K562 (cell line): Measurements from ENCODE around the gene UBQLN3. TPM values are rescaled to one million over a fixed set of nuclear protein-coding genes. Genes with fewer than 3 reads are reported as not detected.

Source experiments
- ATAC-seq: fragments of 200-7000 bp; cut with Tn5 transposase; 3 replicates; pipeline ENCODE4 v1.9.1; 2020; ENCODE audit warnings: moderate library complexity
- BruUV-seq: library from RNA; stranded (reverse); fragments of 400-500 nt; replicated peaks from 2 replicates; lab custom pipeline; 2021; lab: Mats Ljungman, UMichigan
- CTCF ChIA-PET: fragments of 300-600 bp; formaldehyde crosslinking; extraction: SDS; loops from one replicate; lab custom pipeline; 2021; ENCODE audit warnings: low intra/inter-chr PET ratio; lab: Yijun Ruan, JAX
- POLR2A ChIA-PET: fragments of 300-600, 350-650 bp; sonication (Branson Sonifier 250); formaldehyde crosslinking; extraction: SDS; loops from one replicate; lab custom pipeline; 2021; ENCODE audit warnings: antibody characterized with exemption, inconsistent platforms; lab: Yijun Ruan, JAX
- DNase-seq, 4 experiments: peaks; one replicate each; pipeline versions ENCODE4 v3.0.0 to v3.0.0-alpha.2; 2011 to 2018; ENCODE audit warnings: low spot score in 3 of 4, mixed read lengths in 3 of 4; ENCODE audit errors: extremely low read depth in 1 of 4
- FAIRE-seq: peaks from 2 replicates; lab custom pipeline; 2011; peaks lifted over from hg19 to GRCh38; lab: Jason Lieb, UNC
- H2AFZ ChIP-seq: 2 replicates; pipeline ENCODE4 v1.6.0; 2011; ENCODE audit warnings: low read depth, low read length, control low read depth, inconsistent platforms
- H3K27ac ChIP-seq: fragments of 200-600 bp; 3 replicates; pipeline ENCODE4 v1.8.0; 2011; ENCODE audit warnings: low read depth, mild to moderate bottlenecking, control low read depth, inconsistent platforms, low read length, moderate library complexity, mixed read lengths; ENCODE audit errors: extremely low read depth
- H3K27me3 ChIP-seq, 2 experiments: fragments of 300-600 bp in 1 of 2; 2 replicates in 1 of 2; 3 replicates in 1 of 2; pipeline versions ENCODE4 v1.6.0 to v1.8.0; 2011; ENCODE audit warnings: inconsistent platforms in 2 of 2, low read length in 2 of 2, mild to moderate bottlenecking in 1 of 2, mixed read lengths in 1 of 2, moderate library complexity in 1 of 2; ENCODE audit not compliant: control insufficient read depth in 2 of 2, insufficient read depth in 2 of 2
- H3K36me3 ChIP-seq: fragments of 300-600 bp; 3 replicates; pipeline ENCODE4 v1.8.0; 2011; ENCODE audit warnings: mild to moderate bottlenecking, low read length, inconsistent platforms; ENCODE audit not compliant: control insufficient read depth, insufficient read depth
- H3K4me1 ChIP-seq, 2 experiments: fragments of 200-600 bp in 1 of 2; replicated peaks in 1 of 2; 2 replicates in 1 of 2; 3 replicates in 1 of 2; pipeline versions ENCODE4 v1.5.1 to v1.8.0; 2011; ENCODE audit warnings: inconsistent platforms in 2 of 2, low read length in 2 of 2, mild to moderate bottlenecking in 1 of 2, mixed read lengths in 1 of 2, moderate library complexity in 1 of 2; ENCODE audit not compliant: control insufficient read depth in 2 of 2, insufficient read depth in 2 of 2
- H3K4me2 ChIP-seq: 2 replicates; pipeline ENCODE4 v1.6.1; 2011; ENCODE audit warnings: low read length, control low read depth, inconsistent platforms, mixed read lengths; ENCODE audit not compliant: insufficient read depth
- H3K4me3 ChIP-seq: fragments of 200-600 bp; sonication (generic), shearing (Covaris generic); 2 replicates; pipeline ENCODE4 v1.5.1; 2016; ENCODE audit warnings: control low read depth, inconsistent platforms
- H3K79me2 ChIP-seq: fragments of 200-600 bp; 3 replicates; pipeline ENCODE4 v1.8.0; 2011; ENCODE audit warnings: low read length, inconsistent platforms; ENCODE audit not compliant: control insufficient read depth, insufficient read depth
- H3K9ac ChIP-seq, 2 experiments: 2 replicates each; pipeline versions ENCODE4 v1.6.0 to v1.6.1; 2011; ENCODE audit warnings: low read depth in 2 of 2, low read length in 2 of 2, control low read depth in 1 of 2, inconsistent platforms in 1 of 2, mild to moderate bottlenecking in 1 of 2, mixed read lengths in 1 of 2; ENCODE audit not compliant: insufficient read depth in 1 of 2
- H3K9me1 ChIP-seq: one replicate; pipeline ENCODE4 v1.6.0; 2011; ENCODE audit warnings: inconsistent platforms, mild to moderate bottlenecking, low read length, moderate library complexity; ENCODE audit not compliant: control insufficient read depth, insufficient read depth
- H3K9me3 ChIP-seq: replicated peaks from 2 replicates; pipeline ENCODE4 v1.5.1; 2011; ENCODE audit warnings: low read depth, low read length, inconsistent platforms; ENCODE audit not compliant: control insufficient read depth, insufficient read depth
- H4K20me1 ChIP-seq: replicated peaks from 2 replicates; pipeline ENCODE4 v1.6.1; 2011; ENCODE audit warnings: low read length, inconsistent platforms, mixed read lengths; ENCODE audit not compliant: control insufficient read depth, insufficient read depth
- CXXC5 ChIP-seq: fragments of 250-450 bp; sonication (Bioruptor Pico); IDR thresholded peaks from 2 replicates; pipeline ENCODE4 v1.8.0; 2022; ENCODE audit warnings: inconsistent platforms, mild to moderate bottlenecking, moderate library complexity
- HMGN3 ChIP-seq: IDR thresholded peaks from 2 replicates; pipeline ENCODE4 v1.6.1; 2011; ENCODE audit warnings: borderline replicate concordance, low read depth, mild to moderate bottlenecking, mixed read lengths, low read length; ENCODE audit not compliant: insufficient read length; ENCODE audit errors: extremely low read depth
- JUND ChIP-seq, 2 experiments: IDR thresholded peaks; 2 replicates in 1 of 2; 3 replicates in 1 of 2; pipeline ENCODE4 v1.6.1; 2011; ENCODE audit warnings: borderline replicate concordance in 2 of 2, low read depth in 2 of 2, low read length in 2 of 2, improper control_type of control experiment in 1 of 2, missing biosample characterization in 1 of 2, missing genetic modification characterization in 1 of 2, missing genetic modification reagents in 1 of 2
- NCOA1 ChIP-seq: fragments of 450-650 bp; IDR thresholded peaks from 2 replicates; pipeline ENCODE4 v1.6.1; 2016; ENCODE audit warnings: low read depth
- SAFB2 ChIP-seq: fragments of 200-400 bp; formaldehyde crosslinking; IDR thresholded peaks from 2 replicates; pipeline ENCODE4 v1.6.1; 2018; ENCODE audit warnings: borderline replicate concordance, low read length, low read depth, moderate library complexity; ENCODE audit not compliant: severe bottlenecking
- SMARCA5 ChIP-seq: fragments of 450-650 bp; IDR thresholded peaks from 2 replicates; pipeline ENCODE4 v1.6.1; 2016
- SOX6 ChIP-seq: fragments of 450-650 bp; IDR thresholded peaks from 2 replicates; pipeline ENCODE4 v1.6.1; 2014; ENCODE audit warnings: mild to moderate bottlenecking
- YBX1 ChIP-seq: fragments of 450-650 bp; IDR thresholded peaks from 2 replicates; pipeline ENCODE4 v1.7.1; 2016; ENCODE audit warnings: mild to moderate bottlenecking
- ZBTB11 ChIP-seq, 3 experiments: fragments of 200-800 bp in 1 of 3; fragments of 250-450 bp in 1 of 3; fragments of 450-650 bp in 1 of 3; sonication (Bioruptor Pico) in 1 of 3; sonication (Bioruptor generic) in 1 of 3; formaldehyde crosslinking in 1 of 3; IDR thresholded peaks; 2 replicates each; pipeline versions ENCODE4 v1.6.1 to v1.8.0; 2016 to 2022; ENCODE audit warnings: mild to moderate bottlenecking in 2 of 3, missing genetic modification characterization in 2 of 3, missing compliant biosample characterization in 1 of 3, moderate library complexity in 1 of 3
- ZMIZ1 ChIP-seq, 2 experiments: fragments of 150-350 bp in 1 of 2; IDR thresholded peaks; 2 replicates each; pipeline ENCODE4 v1.6.1; 2012 to 2016; ENCODE audit warnings: low read depth in 2 of 2, low read length in 2 of 2, mild to moderate bottlenecking in 1 of 2, moderate library complexity in 1 of 2
- ZNF12 ChIP-seq: sonication (generic); formaldehyde crosslinking; IDR thresholded peaks from 2 replicates; pipeline ENCODE4 v1.4.0; 2020; ENCODE audit warnings: mild to moderate bottlenecking, missing genetic modification reagents
- ZNF23 ChIP-seq: fragments of 250-450 bp; sonication (Bioruptor Pico); IDR thresholded peaks from 2 replicates; pipeline ENCODE4 v1.4.0; 2020; ENCODE audit warnings: mild to moderate bottlenecking
- WGBS: fragments of 100-300 bp; shearing (Covaris generic); methylation state at CpG from one replicate; pipeline ENCODE4 v1.1.6; 2016; ENCODE audit warnings: low coverage, mixed read lengths; ENCODE audit not compliant: insufficient coverage; ENCODE audit errors: missing lambda C conversion rate; 5-methylcytosine and 5-hydroxymethylcytosine counted together
- in situ Hi-C: fragments of 300-500 bp; cut with MboI; formaldehyde crosslinking; loops from 4 replicates; pipeline ENCODE4 v1.15.0; 2018; ENCODE audit warnings: inconsistent platforms, mixed read lengths
- intact Hi-C: fragments of 100-400 bp; cut with micrococcal nuclease; formaldehyde crosslinking; loops from 2 replicates; pipeline ENCODE4 v1.14.2; 2022
- polyA plus RNA-seq, 8 experiments: library from polyadenylated mRNA; depleted of rRNA in 4 of 8; stranded (reverse) in 5 of 8; unstranded in 3 of 8; fragments of >200 nt; fragmentation: Nextera tagmentation in 2 of 8; fragmentation: Illumina TruSeq in 1 of 8; extraction: Ambion mirVana in 2 of 8; extraction: Trizol in 1 of 8; gene quantifications; 2 replicates each; pipeline versions ENCODE4 v1.2.1 to v1.2.3, GENCODE V29; 2011 to 2014; ENCODE audit warnings: inconsistent platforms in 1 of 8, missing spikeins in 1 of 8
- total RNA-seq, 7 experiments: library from RNA; depleted of rRNA in 6 of 7; stranded (reverse); fragments of >200 nt in 6 of 7; fragmentation: Illumina TruSeq in 2 of 7; extraction: Trizol in 2 of 7; gene quantifications; 2 replicates each; pipeline versions ENCODE4 v1.2.1 to v1.2.3, GENCODE V29; 2011 to 2021; ENCODE audit warnings: low replicate concordance in 1 of 7

Gene UBQLN3
- total and polyA plus RNA-seq, 9 of the 15 experiments (the other 6 are each of a cell fraction or from before 2014, with no cell fraction given), result 0.01 to 0.27 TPM; not detected in 7

- TF ChIP-seq JUND (IDR thresholded peaks at IDR 0.05; ENCODE audit: borderline replicate concordance, low read depth, low read length) (0 out of 2 replicates have a peak, but pooled peaks have one; percentile 28), JUND (tag; IDR thresholded peaks at IDR 0.05; ENCODE audit: borderline replicate concordance, low read depth, low read length) (peak; percentile 42; the same call in 1 of the 3 replicates), CXXC5 (CRISPR knock-in tag) (peak; percentile 12; the same call in 1 of the 2 replicates)
Measured at GRCh38 chr11:5531053-5531831, 21.5 kb upstream of the UBQLN3 start (continued).

- ATAC-seq (no peak), DNase-seq (no peak), FAIRE-seq (no peak)
- H3K4me1 ChIP-seq, result peaks cover 0 to 26% of the 10 kb centered on the region in 2 experiments; a peak in 4 of 5 replicates
- H3K9ac ChIP-seq, result no peak overlapping the region
- H3K9me1 ChIP-seq, result no peaks in the 10 kb centered on the region
- BruUV-seq, result no TSS peak
- no peaks in the 10 kb centered on the region for H3K36me3 ChIP-seq
- H3K27me3 ChIP-seq, result peaks cover 0 to 7% of the 10 kb centered on the region in 2 experiments; a peak in 1 of 5 replicates
- H3K27ac ChIP-seq, result no peak overlapping the region
- 9% methylated on average over 1 of the region's 1 CpG for WGBS
- in situ Hi-C loops, result no loop called here
- no peaks in the 10 kb centered on the region for H3K79me2 ChIP-seq
- ChIA-PET CTCF (no interaction called here), POLR2A (interaction anchor here (0.9 to 1.3 kb wide), 3 partner anchors 11 to 42 kb away, joined by 3 to 17 read pairs (median 3); no protein-coding TSS in a partner anchor)
- no peak overlapping the region for H3K4me3 ChIP-seq
- H4K20me1 ChIP-seq, result no peaks in the 10 kb centered on the region
- no peak overlapping the region for H2AFZ ChIP-seq
- no peaks in the 10 kb centered on the region for H3K9me3 ChIP-seq
- intact Hi-C loops, result no loop called here
- H3K4me2 ChIP-seq, result no peak overlapping the region
- TF ChIP-seq ZNF23 (CRISPR knock-in tag), result no peak
- TF ChIP-seq YBX1, result no peak
- no peak for TF ChIP-seq ZNF12 (CRISPR knock-in tag)
- no peak for TF ChIP-seq HMGN3
- no peak for TF ChIP-seq SOX6
- TF ChIP-seq ZBTB11 (CRISPR knock-in tag; IDR thresholded peaks at IDR 0.05), result no peak
- no peak for TF ChIP-seq NCOA1
- no peak for TF ChIP-seq SMARCA5
- TF ChIP-seq ZMIZ1 (IDR thresholded peaks at IDR 0.05; ENCODE audit: low read depth in 2 of 2, low read length in 2 of 2), result no peak
- TF ChIP-seq SAFB2, result no peak
Measured at GRCh38 chr11:5528495-5528894, 18.7 kb upstream of the UBQLN3 start.
